Measurements from ENCODE around the gene KCNH4.
"Not testable (repeated sequence)": the region's sequence is repeated elsewhere in the genome, so short reads cannot be mapped to it uniquely, and the experiment has no call there.

KCNH4 gene

GRCh38 chr17:42221886-42222745 is 41.2 kb upstream of the KCNH4 start:
- Histone ChIP-seq H3K36me3 (peaks cover 95% of the 10 kb centered on the region), H3K4me3 (ENCODE audit: low read depth in 1 of 2, low read length in 1 of 2) (no peak overlapping the region), H3K9me3 (no peaks in the 10 kb centered on the region), H3K27me3 (no peaks in the 10 kb centered on the region), H3K27ac (peak overlapping the region; percentile 27), H3K4me1 (ENCODE audit: control insufficient read depth in 1 of 2, insufficient read depth in 1 of 2, low read depth in 1 of 2, low read length in 1 of 2) (peaks cover 16 to 17% of the 10 kb centered on the region in 2 experiments)
- TF ChIP-seq CTCF (IDR thresholded peaks at IDR 0.05): peak; percentile 67

- H3K27me3 ChIP-seq; H3K4me3 ChIP-seq (ENCODE audit: low read depth in 1 of 2, low read length in 1 of 2); H3K9me3 ChIP-seq; H3K27ac ChIP-seq; H3K4me1 ChIP-seq (ENCODE audit: control insufficient read depth in 1 of 2, insufficient read depth in 1 of 2, low read depth in 1 of 2, low read length in 1 of 2): not testable (repeated sequence)
- H3K36me3 ChIP-seq: peaks cover 97% of the 10 kb centered on the region
Measured at GRCh38 chr17:42219280-42219679, 38.3 kb upstream of the KCNH4 start.

- Histone ChIP-seq H3K27me3 (no peaks in the 10 kb centered on the region), H3K27ac (peak overlapping the region; percentile 30), H3K36me3 (peaks cover 100% of the 10 kb centered on the region), H3K4me1 (ENCODE audit: control insufficient read depth in 1 of 2, insufficient read depth in 1 of 2, low read depth in 1 of 2, low read length in 1 of 2) (no peaks in the 10 kb centered on the region), H3K4me3 (ENCODE audit: low read depth in 1 of 2, low read length in 1 of 2) (no peak overlapping the region), H3K9me3 (no peaks in the 10 kb centered on the region)
- no peak for TF ChIP-seq CTCF (IDR thresholded peaks at IDR 0.05)
Measured at GRCh38 chr17:42214156-42214555, 33.2 kb upstream of the KCNH4 start.

DNA sequence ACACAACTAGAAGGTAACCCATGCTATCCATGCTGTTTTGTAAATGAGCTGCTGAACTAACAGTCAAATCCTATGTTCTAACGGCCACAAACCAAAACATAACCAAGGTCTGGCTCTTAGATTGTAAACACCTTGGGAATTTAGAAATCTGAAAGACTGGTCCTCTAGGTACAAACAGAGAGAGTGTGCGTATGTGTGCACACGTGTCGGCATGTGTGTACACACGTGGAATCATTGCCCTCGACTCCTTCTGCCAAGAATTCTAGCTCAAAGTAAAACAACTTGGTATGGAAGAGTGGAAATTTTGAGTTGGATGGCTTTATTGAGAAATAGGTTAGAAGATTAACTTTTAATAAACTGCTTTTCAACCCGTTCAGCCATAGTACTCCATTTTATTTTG is 31.4 kb upstream of the KCNH4 start:
- TF ChIP-seq CTCF (IDR thresholded peaks at IDR 0.05): no peak
- Histone ChIP-seq H3K27ac (peak overlapping the region; percentile 21), H3K36me3 (peaks cover 100% of the 10 kb centered on the region), H3K4me3 (ENCODE audit: low read depth in 1 of 2, low read length in 1 of 2) (no peak overlapping the region), H3K27me3 (no peaks in the 10 kb centered on the region), H3K4me1 (ENCODE audit: control insufficient read depth in 1 of 2, insufficient read depth in 1 of 2, low read depth in 1 of 2, low read length in 1 of 2) (no peaks in the 10 kb centered on the region), H3K9me3 (no peaks in the 10 kb centered on the region)

- H3K27ac ChIP-seq: peak overlapping the region; percentile 21
- H3K9me3 ChIP-seq; H3K4me1 ChIP-seq (ENCODE audit: control insufficient read depth in 1 of 2, insufficient read depth in 1 of 2, low read depth in 1 of 2, low read length in 1 of 2); H3K4me3 ChIP-seq (ENCODE audit: low read depth in 1 of 2, low read length in 1 of 2); H3K27me3 ChIP-seq: not testable (repeated sequence)
- peaks cover 100% of the 10 kb centered on the region for H3K36me3 ChIP-seq
Measured at GRCh38 chr17:42211921-42212341, 31.0 kb upstream of the KCNH4 start.

DNA sequence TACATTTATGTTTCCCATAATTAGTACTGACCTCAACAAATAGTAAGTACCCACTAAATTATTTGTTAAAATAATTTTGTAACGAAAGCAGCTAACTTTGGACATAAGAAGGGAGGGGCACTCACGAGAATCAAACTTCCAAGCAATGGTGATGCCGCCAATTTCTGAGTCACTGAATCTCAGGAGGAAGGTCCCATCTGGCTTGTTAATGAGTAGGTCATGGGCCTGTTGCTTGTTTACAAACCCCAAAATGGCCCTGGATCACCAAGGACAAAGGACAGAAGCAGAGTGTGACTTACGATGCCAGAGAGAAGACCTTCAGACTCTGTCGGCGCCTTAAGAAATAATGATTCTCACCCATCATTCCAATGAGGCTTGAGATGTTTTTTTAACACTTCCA is 29.1 kb upstream of the KCNH4 start:
- H3K27ac ChIP-seq: no peak overlapping the region
- H3K4me3 ChIP-seq (ENCODE audit: low read depth in 1 of 2, low read length in 1 of 2): no peak overlapping the region
- no peak for TF ChIP-seq CTCF (IDR thresholded peaks at IDR 0.05)
- H3K36me3 ChIP-seq: peaks cover 100% of the 10 kb centered on the region
- no peaks in the 10 kb centered on the region for H3K9me3 ChIP-seq
- no peaks in the 10 kb centered on the region for H3K27me3 ChIP-seq
- peaks cover 3 to 5% of the 10 kb centered on the region in 2 experiments for H3K4me1 ChIP-seq (ENCODE audit: control insufficient read depth in 1 of 2, insufficient read depth in 1 of 2, low read depth in 1 of 2, low read length in 1 of 2)

- not testable (repeated sequence) for H3K27me3 ChIP-seq; H3K4me1 ChIP-seq (ENCODE audit: control insufficient read depth in 1 of 2, insufficient read depth in 1 of 2, low read depth in 1 of 2, low read length in 1 of 2); H3K4me3 ChIP-seq (ENCODE audit: low read depth in 1 of 2, low read length in 1 of 2); H3K9me3 ChIP-seq
- peaks cover 100% of the 10 kb centered on the region for H3K36me3 ChIP-seq
- H3K27ac ChIP-seq: peak overlapping the region; percentile 66
Measured at GRCh38 chr17:42206153-42206612, 25.2 kb upstream of the KCNH4 start.

Measured in neutrophil (primary cell).